KMS-11 (cell line): ENCODE measurements around the gene SLC25A13.

Source experiments
- H2AFZ ChIP-seq: fragments of 200-600 bp; sonication (generic); 2 replicates; pipeline ENCODE4 v1.6.1; 2016; ENCODE audit warnings: antibody characterized with exemption, mixed run types, low read depth
- H3K27ac ChIP-seq: fragments of 200-600 bp; sonication (generic); 2 replicates; pipeline ENCODE4 v1.6.1; 2016; ENCODE audit warnings: mild to moderate bottlenecking, mixed run types
- H3K27me3 ChIP-seq: fragments of 200-600 bp; sonication (generic); 2 replicates; pipeline ENCODE4 v1.6.1; 2017; ENCODE audit warnings: mild to moderate bottlenecking, low read depth, mixed run types, moderate library complexity; ENCODE audit not compliant: insufficient read depth
- H3K36me3 ChIP-seq: fragments of 200-600 bp; sonication (generic); 2 replicates; pipeline ENCODE4 v1.6.1; 2017; ENCODE audit warnings: mild to moderate bottlenecking, mixed run types; ENCODE audit not compliant: insufficient read depth
- H3K4me1 ChIP-seq: fragments of 200-600 bp; sonication (generic); 2 replicates; pipeline ENCODE4 v1.6.1; 2016; ENCODE audit warnings: mild to moderate bottlenecking, low read depth, mixed run types; ENCODE audit not compliant: poor library complexity, severe bottlenecking
- H3K4me2 ChIP-seq: fragments of 200-600 bp; sonication (generic); 2 replicates; pipeline ENCODE4 v1.7.0; 2016; ENCODE audit warnings: mild to moderate bottlenecking, mixed run types
- H3K4me3 ChIP-seq: fragments of 200-600 bp; sonication (generic); IDR thresholded peaks from 2 replicates; pipeline ENCODE4 v1.6.1; 2017; ENCODE audit warnings: low read depth, low read length, mixed read lengths; ENCODE audit not compliant: insufficient read depth
- H3K79me2 ChIP-seq: fragments of 200-600 bp; sonication (generic); 2 replicates; pipeline ENCODE4 v1.6.1; 2016; ENCODE audit warnings: low read depth, mixed run types; ENCODE audit not compliant: insufficient read depth
- H3K9ac ChIP-seq: fragments of 200-600 bp; sonication (generic); 2 replicates; pipeline ENCODE4 v1.6.1; 2016; ENCODE audit warnings: mild to moderate bottlenecking, mixed run types
- H4K20me1 ChIP-seq: fragments of 200-600 bp; sonication (generic); 2 replicates; pipeline ENCODE4 v1.6.1; 2016; ENCODE audit warnings: mild to moderate bottlenecking, mixed run types; ENCODE audit not compliant: insufficient read depth
- TF ChIP-seq, protein P1 (sequence below): fragments of 200-600 bp; sonication (generic); conservative IDR thresholded peaks from 2 replicates; pipeline ENCODE4 v1.6.1; 2017; ENCODE audit warnings: low read depth, mild to moderate bottlenecking, antibody characterized with exemption, low read length, moderate library complexity, mixed read lengths

Gene SLC25A13

GRCh38 chr7:96303105-96303685 lies 18.7 kb downstream of the SLC25A13 start:
- peaks cover 4% of the 10 kb centered on the region; the same call in 1 of the 2 replicates for H3K79me2 ChIP-seq
- no peaks in the 10 kb centered on the region for H3K27me3 ChIP-seq
- H3K4me2 ChIP-seq, result no peak overlapping the region

DNA sequence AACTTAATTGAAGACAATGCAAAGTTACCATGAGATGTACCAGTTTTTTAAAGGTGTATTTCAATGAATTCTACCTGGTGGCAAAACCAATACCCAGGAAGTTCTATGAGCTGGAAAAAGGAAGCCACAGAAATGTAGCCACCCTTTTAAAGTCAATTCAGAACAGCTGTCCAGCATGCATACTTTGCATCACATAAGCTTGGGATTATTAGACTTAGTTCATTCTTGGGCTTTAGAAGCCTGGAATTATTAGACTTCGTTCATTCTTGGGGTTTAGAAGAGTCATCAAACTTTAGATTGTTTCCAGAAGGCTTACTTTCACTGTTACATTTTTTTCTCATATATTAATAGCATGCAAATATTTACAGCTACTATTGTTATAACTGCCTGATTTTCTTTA lies 20.9 kb downstream of the SLC25A13 start:
- TF ChIP-seq, protein P1, sequence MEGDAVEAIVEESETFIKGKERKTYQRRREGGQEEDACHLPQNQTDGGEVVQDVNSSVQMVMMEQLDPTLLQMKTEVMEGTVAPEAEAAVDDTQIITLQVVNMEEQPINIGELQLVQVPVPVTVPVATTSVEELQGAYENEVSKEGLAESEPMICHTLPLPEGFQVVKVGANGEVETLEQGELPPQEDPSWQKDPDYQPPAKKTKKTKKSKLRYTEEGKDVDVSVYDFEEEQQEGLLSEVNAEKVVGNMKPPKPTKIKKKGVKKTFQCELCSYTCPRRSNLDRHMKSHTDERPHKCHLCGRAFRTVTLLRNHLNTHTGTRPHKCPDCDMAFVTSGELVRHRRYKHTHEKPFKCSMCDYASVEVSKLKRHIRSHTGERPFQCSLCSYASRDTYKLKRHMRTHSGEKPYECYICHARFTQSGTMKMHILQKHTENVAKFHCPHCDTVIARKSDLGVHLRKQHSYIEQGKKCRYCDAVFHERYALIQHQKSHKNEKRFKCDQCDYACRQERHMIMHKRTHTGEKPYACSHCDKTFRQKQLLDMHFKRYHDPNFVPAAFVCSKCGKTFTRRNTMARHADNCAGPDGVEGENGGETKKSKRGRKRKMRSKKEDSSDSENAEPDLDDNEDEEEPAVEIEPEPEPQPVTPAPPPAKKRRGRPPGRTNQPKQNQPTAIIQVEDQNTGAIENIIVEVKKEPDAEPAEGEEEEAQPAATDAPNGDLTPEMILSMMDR, result no peak
- no peak overlapping the region for H3K4me2 ChIP-seq
- no peak overlapping the region for H3K4me3 ChIP-seq
- H2AFZ ChIP-seq, result no peak overlapping the region
- H3K9ac ChIP-seq, result no peak overlapping the region
- H3K4me1 ChIP-seq, result peaks cover 18% of the 10 kb centered on the region
- H3K79me2 ChIP-seq, result peaks cover 4% of the 10 kb centered on the region; the same call in 1 of the 2 replicates
- no peaks in the 10 kb centered on the region for H4K20me1 ChIP-seq
- H3K36me3 ChIP-seq, result no peaks in the 10 kb centered on the region
- no peak overlapping the region for H3K27ac ChIP-seq
- H3K27me3 ChIP-seq, result no peaks in the 10 kb centered on the region

More at GRCh38 chr7:96303105-96303685, 18.7 kb downstream of the SLC25A13 start:
- Histone ChIP-seq H3K4me1 (peaks cover 20% of the 10 kb centered on the region), H3K4me3 (no peak overlapping the region), H2AFZ (no peak overlapping the region), H3K36me3 (no peaks in the 10 kb centered on the region), H3K9ac (no peak overlapping the region), H3K27ac (no peak overlapping the region), H4K20me1 (no peaks in the 10 kb centered on the region)
- TF ChIP-seq, protein P1, result no peak

DNA sequence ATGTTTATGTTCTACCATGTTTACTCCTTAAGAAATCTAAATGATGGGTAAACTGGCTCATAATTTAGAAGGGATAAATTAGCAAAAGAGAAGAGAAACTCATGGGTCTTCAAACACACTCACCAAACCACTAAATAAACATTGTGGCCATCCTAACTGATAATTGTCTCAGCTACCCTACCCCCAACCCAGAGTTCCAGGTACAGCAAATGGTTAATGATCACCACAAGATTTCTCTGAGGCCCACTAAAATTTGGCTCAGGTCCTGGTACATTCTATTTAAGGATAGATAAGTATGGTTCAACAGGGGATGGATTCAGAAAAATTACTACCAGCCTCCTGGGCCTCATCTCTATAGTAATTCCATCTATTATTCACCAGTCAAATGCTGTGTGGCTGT lies 21.4 kb downstream of the SLC25A13 start:
- H3K9ac ChIP-seq, result no peak overlapping the region
- H3K4me3 ChIP-seq, result no peak overlapping the region
- TF ChIP-seq, protein P1, result no peak
- peaks cover 18% of the 10 kb centered on the region for H3K4me1 ChIP-seq
- H3K36me3 ChIP-seq, result no peaks in the 10 kb centered on the region
- H4K20me1 ChIP-seq, result no peaks in the 10 kb centered on the region
- H3K79me2 ChIP-seq, result peaks cover 4% of the 10 kb centered on the region; the same call in 1 of the 2 replicates
- no peak overlapping the region for H3K27ac ChIP-seq
- H3K27me3 ChIP-seq, result no peaks in the 10 kb centered on the region
- H2AFZ ChIP-seq, result no peak overlapping the region
- no peak overlapping the region for H3K4me2 ChIP-seq

- Histone ChIP-seq H2AFZ (no peak overlapping the region), H4K20me1 (no peaks in the 10 kb centered on the region), H3K79me2 (0 out of 2 replicates have a peak, but pooled peaks cover 4% of the 10 kb centered on the region), H3K4me1 (peaks cover 18% of the 10 kb centered on the region), H3K36me3 (peaks cover 3% of the 10 kb centered on the region; the same call in 1 of the 2 replicates), H3K9ac (no peak overlapping the region), H3K4me2 (no peak overlapping the region), H3K4me3 (no peak overlapping the region), H3K27me3 (no peaks in the 10 kb centered on the region), H3K27ac (no peak overlapping the region)
- TF ChIP-seq, protein P1, result no peak
Observed at GRCh38 chr7:96299496-96299895, 22.4 kb downstream of the SLC25A13 start.
